ENCODE results near the gene SLK. TPM values are rescaled to one million over a fixed set of nuclear protein-coding genes. Genes with fewer than 3 reads are reported as not detected.
A peak's percentile ranks its signal among the peaks of the same experiment; 100 is the strongest.

Gene SLK
- polyA plus RNA-seq, 1 donor = 34.0 TPM

GRCh38 chr10:103986360-103986759 lies 19.4 kb downstream of the SLK start:
- Histone ChIP-seq H3K4me1 (ENCODE audit: control insufficient read depth, insufficient read depth, low read length) (peaks cover 9% of the 10 kb centered on the region), H3K27me3 (ENCODE audit: control insufficient read depth, insufficient read depth, low read length) (no peaks in the 10 kb centered on the region), H3K9me3 (ENCODE audit: control insufficient read depth, low read depth, low read length) (no peaks in the 10 kb centered on the region), H3K36me3 (ENCODE audit: control insufficient read depth, insufficient read depth, low read length) (no peaks in the 10 kb centered on the region), H3K4me3 (ENCODE audit: low read length) (no peak overlapping the region), H3K27ac (ENCODE audit: low read length) (no peak overlapping the region)
- no CpG with 5 or more reads among the region's 7 CpGs for WGBS (ENCODE audit: insufficient coverage, low lambda C conversion rate)
- no peak for DNase-seq

- WGBS (ENCODE audit: insufficient coverage, low lambda C conversion rate) = 67% methylated on average over 3 of the region's 3 CpGs
- no peak overlapping the region for H3K27ac ChIP-seq (ENCODE audit: low read length)
Measured at GRCh38 chr10:103990121-103990520, 23.2 kb downstream of the SLK start.

DNA sequence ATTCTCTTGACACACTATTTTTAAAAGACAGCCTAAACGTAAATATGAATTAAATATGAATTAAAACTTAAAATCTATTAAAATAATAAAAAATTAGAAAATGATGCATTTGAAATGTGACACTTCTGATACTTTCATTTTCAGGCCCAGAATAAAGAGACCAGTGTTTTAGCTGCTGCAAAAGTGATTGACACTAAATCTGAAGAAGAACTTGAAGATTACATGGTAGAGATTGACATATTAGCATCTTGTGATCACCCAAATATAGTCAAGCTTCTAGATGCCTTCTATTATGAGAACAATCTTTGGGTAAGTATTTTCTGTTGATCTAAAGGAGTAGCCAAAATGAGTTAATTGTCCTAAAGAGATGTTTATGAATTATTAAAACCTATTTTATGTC lies 23.6 kb downstream of the SLK start:
- WGBS (ENCODE audit: insufficient coverage, low lambda C conversion rate) = 100% methylated on average over 1 of the region's 1 CpG
- Histone ChIP-seq H3K9me3 (ENCODE audit: control insufficient read depth, low read depth, low read length) (no peaks in the 10 kb centered on the region), H3K4me1 (ENCODE audit: control insufficient read depth, insufficient read depth, low read length) (no peaks in the 10 kb centered on the region), H3K36me3 (ENCODE audit: control insufficient read depth, insufficient read depth, low read length) (peaks cover 3% of the 10 kb centered on the region), H3K27ac (ENCODE audit: low read length) (no peak overlapping the region), H3K27me3 (ENCODE audit: control insufficient read depth, insufficient read depth, low read length) (no peaks in the 10 kb centered on the region), H3K4me3 (ENCODE audit: low read length) (no peak overlapping the region)
- no peak for DNase-seq

More at GRCh38 chr10:103990121-103990520, 23.2 kb downstream of the SLK start:
- Histone ChIP-seq H3K27me3 (ENCODE audit: control insufficient read depth, insufficient read depth, low read length) (no peaks in the 10 kb centered on the region), H3K36me3 (ENCODE audit: control insufficient read depth, insufficient read depth, low read length) (peaks cover 3% of the 10 kb centered on the region), H3K9me3 (ENCODE audit: control insufficient read depth, low read depth, low read length) (no peaks in the 10 kb centered on the region), H3K4me1 (ENCODE audit: control insufficient read depth, insufficient read depth, low read length) (no peaks in the 10 kb centered on the region), H3K4me3 (ENCODE audit: low read length) (no peak overlapping the region)
- peak in 1 of 2 donors; percentile 25 for DNase-seq

- Histone ChIP-seq H3K4me1 (ENCODE audit: control insufficient read depth, insufficient read depth, low read length) (no peaks in the 10 kb centered on the region), H3K27me3 (ENCODE audit: control insufficient read depth, insufficient read depth, low read length) (no peaks in the 10 kb centered on the region), H3K36me3 (ENCODE audit: control insufficient read depth, insufficient read depth, low read length) (peaks cover 7% of the 10 kb centered on the region), H3K4me3 (ENCODE audit: low read length) (no peak overlapping the region), H3K27ac (ENCODE audit: low read length) (no peak overlapping the region), H3K9me3 (ENCODE audit: control insufficient read depth, low read depth, low read length) (no peaks in the 10 kb centered on the region)
- 78% methylated on average over 2 of the region's 3 CpGs for WGBS (ENCODE audit: insufficient coverage, low lambda C conversion rate)
- no peak for DNase-seq
Measured at GRCh38 chr10:103991393-103992128, 24.6 kb downstream of the SLK start.

GRCh38 chr10:103995134-103995533 lies 28.2 kb downstream of the SLK start:
- H3K4me3 ChIP-seq (ENCODE audit: low read length) = no peak overlapping the region
- no peaks in the 10 kb centered on the region for H3K4me1 ChIP-seq (ENCODE audit: control insufficient read depth, insufficient read depth, low read length)
- H3K36me3 ChIP-seq (ENCODE audit: control insufficient read depth, insufficient read depth, low read length) = peaks cover 21% of the 10 kb centered on the region
- WGBS (ENCODE audit: insufficient coverage, low lambda C conversion rate) = no CpG with 5 or more reads among the region's 1 CpG
- DNase-seq = no peak
- H3K9me3 ChIP-seq (ENCODE audit: control insufficient read depth, low read depth, low read length) = no peaks in the 10 kb centered on the region
- H3K27me3 ChIP-seq (ENCODE audit: control insufficient read depth, insufficient read depth, low read length) = no peaks in the 10 kb centered on the region
- no peak overlapping the region for H3K27ac ChIP-seq (ENCODE audit: low read length)

GRCh38 chr10:103998805-103999204 lies 31.9 kb downstream of the SLK start:
- Histone ChIP-seq H3K9me3 (ENCODE audit: control insufficient read depth, low read depth, low read length) (no peaks in the 10 kb centered on the region), H3K36me3 (ENCODE audit: control insufficient read depth, insufficient read depth, low read length) (peaks cover 47% of the 10 kb centered on the region), H3K4me1 (ENCODE audit: control insufficient read depth, insufficient read depth, low read length) (no peaks in the 10 kb centered on the region), H3K27ac (ENCODE audit: low read length) (no peak overlapping the region), H3K27me3 (ENCODE audit: control insufficient read depth, insufficient read depth, low read length) (no peaks in the 10 kb centered on the region), H3K4me3 (ENCODE audit: low read length) (no peak overlapping the region)
- DNase-seq = no peak
- WGBS (ENCODE audit: insufficient coverage, low lambda C conversion rate) = 88% methylated on average over 1 of the region's 2 CpGs

DNA sequence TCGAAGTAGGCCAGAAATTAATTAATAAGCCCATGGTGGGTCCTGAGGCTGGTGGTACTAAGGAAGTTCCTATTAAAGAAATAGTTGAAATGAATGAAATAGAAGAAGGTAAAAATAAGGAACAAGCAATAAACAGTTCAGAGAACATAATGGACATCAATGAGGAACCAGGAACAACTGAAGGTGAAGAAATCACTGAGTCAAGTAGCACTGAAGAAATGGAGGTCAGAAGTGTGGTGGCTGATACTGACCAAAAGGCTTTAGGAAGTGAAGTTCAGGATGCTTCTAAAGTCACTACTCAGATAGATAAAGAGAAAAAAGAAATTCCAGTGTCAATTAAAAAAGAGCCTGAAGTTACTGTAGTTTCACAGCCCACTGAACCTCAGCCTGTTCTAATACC lies 36.0 kb downstream of the SLK start:
- no peaks in the 10 kb centered on the region for H3K4me1 ChIP-seq (ENCODE audit: control insufficient read depth, insufficient read depth, low read length)
- no peaks in the 10 kb centered on the region for H3K27me3 ChIP-seq (ENCODE audit: control insufficient read depth, insufficient read depth, low read length)
- DNase-seq = no peak
- no peak overlapping the region for H3K27ac ChIP-seq (ENCODE audit: low read length)
- no peaks in the 10 kb centered on the region for H3K9me3 ChIP-seq (ENCODE audit: control insufficient read depth, low read depth, low read length)
- H3K4me3 ChIP-seq (ENCODE audit: low read length) = no peak overlapping the region
- 100% methylated on average over 1 of the region's 1 CpG for WGBS (ENCODE audit: insufficient coverage, low lambda C conversion rate)
- H3K36me3 ChIP-seq (ENCODE audit: control insufficient read depth, insufficient read depth, low read length) = peaks cover 54% of the 10 kb centered on the region

DNA sequence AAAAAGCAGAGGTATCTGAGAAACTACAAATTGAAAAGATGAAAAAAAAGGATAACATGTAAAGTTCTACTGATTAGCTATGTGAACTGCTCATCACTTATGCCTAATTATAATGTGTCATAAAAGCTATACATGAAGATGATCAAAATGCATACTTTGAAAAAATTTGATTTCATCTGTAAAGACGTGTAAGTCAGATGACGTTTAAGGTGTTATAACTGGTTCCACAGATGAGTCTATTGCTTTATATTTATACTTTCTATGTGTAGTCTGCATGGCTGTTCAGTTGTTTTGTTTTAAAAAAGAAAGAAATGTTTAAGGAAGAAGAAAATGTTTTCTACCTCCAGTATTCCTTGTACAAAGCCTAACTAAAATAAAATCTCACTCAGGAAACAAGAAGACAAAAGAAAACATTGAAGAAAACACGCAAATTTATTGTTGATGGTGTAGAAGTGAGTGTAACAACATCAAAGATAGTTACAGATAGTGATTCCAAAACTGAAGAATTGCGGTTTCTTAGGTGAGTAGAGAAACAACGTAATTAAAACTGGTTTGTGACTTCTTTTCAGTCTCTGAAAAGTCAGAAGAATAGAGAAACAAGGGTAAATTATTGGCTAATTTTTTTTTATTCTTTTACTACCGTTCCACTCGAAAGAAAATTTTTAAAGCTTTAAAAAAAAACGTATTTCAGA lies 38.4 kb downstream of the SLK start:
- Histone ChIP-seq H3K4me1 (ENCODE audit: control insufficient read depth, insufficient read depth, low read length) (no peaks in the 10 kb centered on the region), H3K36me3 (ENCODE audit: control insufficient read depth, insufficient read depth, low read length) (peaks cover 46% of the 10 kb centered on the region), H3K27ac (ENCODE audit: low read length) (no peak overlapping the region), H3K4me3 (ENCODE audit: low read length) (no peak overlapping the region), H3K27me3 (ENCODE audit: control insufficient read depth, insufficient read depth, low read length) (no peaks in the 10 kb centered on the region), H3K9me3 (ENCODE audit: control insufficient read depth, low read depth, low read length) (no peaks in the 10 kb centered on the region)
- WGBS (ENCODE audit: insufficient coverage, low lambda C conversion rate) = 98% methylated on average over 8 of the region's 8 CpGs
- no peak for DNase-seq

GRCh38 chr10:104011904-104012303 lies 45.0 kb downstream of the SLK start:
- Histone ChIP-seq H3K4me1 (ENCODE audit: control insufficient read depth, insufficient read depth, low read length) (peaks cover 5% of the 10 kb centered on the region), H3K27ac (ENCODE audit: low read length) (no peak overlapping the region), H3K27me3 (ENCODE audit: control insufficient read depth, insufficient read depth, low read length) (no peaks in the 10 kb centered on the region), H3K9me3 (ENCODE audit: control insufficient read depth, low read depth, low read length) (no peaks in the 10 kb centered on the region), H3K36me3 (ENCODE audit: control insufficient read depth, insufficient read depth, low read length) (peaks cover 15% of the 10 kb centered on the region), H3K4me3 (ENCODE audit: low read length) (no peak overlapping the region)
- DNase-seq = no peak
- WGBS (ENCODE audit: insufficient coverage, low lambda C conversion rate) = no CpG with 5 or more reads among the region's 2 CpGs

DNA sequence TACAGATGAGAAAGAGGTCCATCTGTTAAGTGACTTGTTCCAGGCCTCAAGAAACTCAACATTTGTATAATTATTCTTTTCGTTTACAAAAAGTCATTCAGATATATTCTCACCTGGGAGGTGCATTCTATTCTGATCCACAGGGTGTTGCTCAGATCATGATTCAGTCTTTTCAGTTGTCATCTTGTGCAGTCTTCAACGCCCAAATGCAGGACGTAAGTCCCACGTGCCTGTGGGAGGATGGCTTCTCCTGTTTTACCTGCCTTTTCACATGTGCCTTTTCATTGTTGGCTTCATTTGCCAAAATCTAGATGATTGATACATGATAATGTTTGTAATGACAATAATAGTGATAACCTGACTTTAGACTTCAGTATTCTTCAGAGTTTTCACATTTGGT lies 46.5 kb downstream of the SLK start:
- no peaks in the 10 kb centered on the region for H3K9me3 ChIP-seq (ENCODE audit: control insufficient read depth, low read depth, low read length)
- H3K4me3 ChIP-seq (ENCODE audit: low read length) = no peak overlapping the region
- H3K36me3 ChIP-seq (ENCODE audit: control insufficient read depth, insufficient read depth, low read length) = peaks cover 15% of the 10 kb centered on the region
- H3K27ac ChIP-seq (ENCODE audit: low read length) = no peak overlapping the region
- no peaks in the 10 kb centered on the region for H3K27me3 ChIP-seq (ENCODE audit: control insufficient read depth, insufficient read depth, low read length)
- DNase-seq = no peak
- WGBS (ENCODE audit: insufficient coverage, low lambda C conversion rate) = 100% methylated on average over 1 of the region's 4 CpGs
- peaks cover 5% of the 10 kb centered on the region for H3K4me1 ChIP-seq (ENCODE audit: control insufficient read depth, insufficient read depth, low read length)

Measured in large intestine (tissue), 3 donors.